8988T (cell line): ENCODE results near the gene CCDC175.

Experiments
- DNase-seq: peaks from one replicate; pipeline ENCODE4 v3.0.0; 2011

Gene CCDC175

DNA sequence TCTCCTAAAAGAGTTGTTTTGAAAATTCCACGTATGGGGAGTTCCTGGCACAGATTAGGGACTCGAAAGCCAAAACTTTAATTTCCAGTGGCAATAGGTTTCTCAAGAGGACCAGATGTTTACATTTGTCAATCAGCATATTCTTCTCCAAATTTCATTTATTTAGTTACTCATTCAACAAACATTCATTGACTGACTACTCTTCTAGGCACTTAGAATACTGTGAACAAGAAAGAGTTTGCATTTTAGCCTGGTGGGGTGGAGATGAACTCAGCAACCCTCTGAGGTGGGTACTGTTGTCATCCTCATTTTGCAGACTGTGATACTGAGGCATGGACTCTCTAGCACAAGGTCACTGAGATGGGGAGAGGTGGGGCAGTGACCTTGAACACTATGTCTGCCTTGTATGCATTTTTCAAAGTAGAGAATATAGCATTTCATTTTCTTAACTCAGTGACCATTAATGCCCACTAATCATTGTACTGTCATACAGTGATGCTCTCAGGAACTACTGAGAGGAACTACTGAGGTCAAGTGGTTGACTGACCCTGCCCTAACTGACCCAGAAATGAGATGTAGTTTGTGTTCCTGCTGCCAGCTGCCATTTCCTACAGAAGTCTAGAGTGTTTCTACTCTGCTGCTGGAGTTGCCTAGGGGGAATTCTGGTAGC is 94.6 kb downstream of the CCDC175 start:
- DNase-seq: no peak

GRCh38 chr14:59481407-59481806 is 95.2 kb downstream of the CCDC175 start:
- no peak for DNase-seq

GRCh38 chr14:59480166-59480565 is 96.4 kb downstream of the CCDC175 start:
- DNase-seq: no peak

DNA sequence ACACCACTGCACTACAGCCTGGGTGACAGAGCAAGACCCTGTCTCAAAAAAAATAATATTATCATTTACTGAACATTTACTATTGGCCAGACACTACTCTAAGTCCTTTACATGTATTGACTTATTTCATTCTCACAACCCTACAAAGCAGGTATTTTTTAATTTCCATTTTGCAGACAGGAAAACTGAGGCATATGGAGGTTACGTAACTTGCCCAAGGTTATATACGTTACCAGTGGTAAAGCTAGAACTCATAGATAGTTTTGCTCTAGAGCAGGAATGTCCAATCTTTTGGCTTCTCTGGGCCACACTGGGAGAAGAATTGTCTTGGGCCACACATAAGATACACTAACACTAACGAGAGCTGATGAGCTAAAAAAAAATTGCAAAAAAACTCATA is 98.1 kb downstream of the CCDC175 start:
- no peak for DNase-seq

- DNase-seq: no peak
These were observed 100.9 kb downstream of the CCDC175 start for GRCh38 chr14:59475709-59476108.

DNA sequence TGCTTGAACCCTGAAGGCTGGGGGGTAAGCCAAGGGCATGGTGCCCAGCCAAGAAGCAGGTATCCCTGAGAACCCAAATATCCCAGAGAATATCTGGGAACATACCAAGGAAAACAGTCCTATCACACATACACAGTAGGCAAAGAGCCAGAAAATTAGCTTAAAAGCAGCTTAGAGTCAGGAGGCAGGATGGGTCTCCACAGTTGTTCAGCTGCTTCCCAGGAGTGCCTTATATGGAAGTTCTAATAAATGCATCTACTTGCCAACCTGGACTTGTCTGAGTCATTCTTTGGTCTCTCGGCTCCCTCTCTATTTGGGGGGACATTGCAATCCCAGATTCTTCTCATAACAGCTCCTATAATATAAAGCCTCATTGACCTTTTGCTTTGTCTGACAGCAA is 102.4 kb downstream of the CCDC175 start:
- DNase-seq: no peak

DNA sequence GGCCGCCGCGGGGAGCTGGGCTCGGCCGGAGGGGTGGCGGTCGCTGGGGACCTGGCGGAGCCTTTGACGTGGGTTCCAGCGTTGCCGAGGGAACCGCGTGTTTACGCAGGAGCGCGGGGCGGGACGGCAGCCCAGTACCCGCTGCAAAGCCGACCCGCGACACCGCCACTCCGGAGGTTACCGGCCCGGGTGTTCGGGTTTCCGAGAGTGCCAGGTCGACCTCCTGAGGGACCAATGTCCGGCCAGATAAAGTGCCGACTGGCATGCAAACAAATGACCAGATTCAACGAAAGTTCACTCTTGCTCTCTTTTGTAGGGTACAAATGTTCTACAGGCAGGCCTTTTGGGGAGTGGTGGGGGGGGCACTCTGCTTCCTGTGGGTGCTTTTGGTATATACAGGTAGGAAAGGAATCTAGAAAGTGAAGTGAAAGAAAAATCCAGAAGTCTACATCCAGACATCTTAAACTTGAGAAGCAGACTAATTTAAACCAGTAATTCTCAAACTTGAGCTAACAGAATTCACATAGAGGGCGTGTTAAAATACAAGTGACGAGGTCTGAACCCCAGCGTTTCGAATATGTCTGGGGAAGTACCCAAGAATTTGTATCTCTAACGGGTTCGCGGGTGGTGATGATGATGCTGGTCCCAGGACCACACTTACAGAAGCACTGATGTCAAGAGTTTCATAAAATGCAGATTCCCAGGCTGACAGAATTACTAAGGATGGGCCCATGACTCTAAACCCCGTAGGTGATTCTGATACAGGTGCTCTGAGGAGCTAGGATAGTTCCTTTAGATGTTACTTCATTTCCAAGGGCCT is 111.1 kb downstream of the CCDC175 start, which contains the start of gene GPR135:
GPR135 (minus strand) TSS at position 65 of the 820 bp plus-strand sequence. CDS start 154 bp downstream, outside the sequence.
- peak; percentile 54 for DNase-seq

- peak; percentile 67 for DNase-seq
These were observed 111.9 kb downstream of the CCDC175 start for GRCh38 chr14:59464486-59465315.

- no peak for DNase-seq
These were observed 112.7 kb downstream of the CCDC175 start for GRCh38 chr14:59463787-59464485.

DNA sequence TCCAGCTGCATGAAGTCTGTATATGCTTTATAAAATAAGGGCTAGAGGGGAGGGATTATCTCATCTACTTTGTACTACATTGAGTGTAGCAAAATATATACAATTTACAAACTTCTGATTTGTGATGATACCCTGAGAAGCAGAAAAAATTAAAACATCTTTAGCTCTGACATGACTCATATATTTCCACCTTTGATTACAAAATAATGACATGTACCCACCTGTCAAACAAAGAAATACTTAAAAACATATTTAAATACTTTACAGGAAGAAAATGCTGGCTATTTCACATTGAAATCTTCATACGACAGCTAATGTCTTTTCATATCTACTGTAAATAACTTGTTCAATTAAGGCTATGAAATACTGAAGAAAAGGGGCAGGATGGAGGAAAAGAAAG is 114.7 kb downstream of the CCDC175 start:
- no peak for DNase-seq

DNA sequence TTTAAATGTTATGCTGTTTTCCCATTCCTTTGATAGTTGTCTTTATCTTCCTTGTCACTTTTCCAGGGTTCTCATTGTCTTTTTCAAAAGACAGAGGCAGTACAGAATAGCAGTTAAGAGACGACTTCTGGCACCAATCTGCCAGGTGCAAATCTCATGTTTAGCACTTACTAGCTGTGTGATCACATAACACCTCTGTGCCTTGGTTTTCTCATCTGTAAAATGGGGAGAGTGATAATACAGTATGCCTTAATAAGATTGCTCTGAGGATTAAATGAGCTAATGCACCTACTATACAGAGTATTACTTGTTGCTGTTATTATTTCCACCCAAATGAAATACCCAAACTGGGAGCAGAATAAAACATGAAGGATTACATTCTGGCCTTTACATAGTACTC is 116.2 kb downstream of the CCDC175 start:
- no peak for DNase-seq

DNA sequence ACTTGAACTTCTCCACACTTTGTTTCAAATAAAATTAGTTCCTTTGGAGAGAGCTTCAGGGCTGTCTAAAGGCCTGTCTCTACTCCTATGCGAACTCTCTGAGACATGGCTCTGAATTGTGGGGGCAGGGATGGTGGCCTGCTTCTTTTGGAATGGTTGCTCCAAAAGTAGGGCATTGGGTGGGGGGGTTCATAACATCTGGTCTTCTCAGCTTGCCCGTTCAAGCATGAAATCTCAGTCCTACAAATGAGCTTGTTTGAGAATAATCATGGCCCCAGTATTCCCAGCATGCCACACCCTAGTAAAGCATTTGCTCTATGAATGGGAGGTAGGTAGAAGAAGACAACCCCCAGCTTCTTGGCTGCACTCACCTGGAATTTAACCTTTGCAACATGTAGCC is 118.1 kb downstream of the CCDC175 start:
- no peak for DNase-seq

DNA sequence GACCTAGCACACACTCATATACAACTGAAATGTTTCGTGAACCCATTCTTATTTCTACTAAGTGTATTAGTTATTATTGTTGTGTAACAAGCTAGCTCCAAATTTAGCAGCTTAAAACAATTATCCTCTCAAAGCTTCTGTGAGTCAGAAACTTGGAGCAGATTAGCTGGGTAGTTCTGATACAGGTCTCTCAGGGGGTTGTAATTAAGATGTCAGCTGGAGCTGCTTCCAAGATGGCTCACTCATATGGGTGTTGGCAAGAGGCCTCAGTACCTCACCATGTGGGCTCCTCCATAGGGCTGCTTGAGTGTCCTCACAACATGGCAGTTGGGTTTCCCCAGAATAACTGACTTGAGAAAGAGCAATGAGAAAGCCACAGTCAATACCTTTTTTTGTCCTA is 121.2 kb downstream of the CCDC175 start:
- no peak for DNase-seq
